HG03103 (cell line): ENCODE data around the gene FBH1.
"Not testable (repeated sequence)": the region's sequence is repeated elsewhere in the genome, so short reads cannot be mapped to it uniquely, and the experiment has no call there.

ENCODE experiments used
- ATAC-seq: cut with Tn5 transposase; IDR thresholded peaks from one replicate; pipeline ENCODE4 v1.9.1; 2021; ENCODE audit warnings: low read depth; ENCODE audit not compliant: unreplicated experiment

FBH1 gene

DNA sequence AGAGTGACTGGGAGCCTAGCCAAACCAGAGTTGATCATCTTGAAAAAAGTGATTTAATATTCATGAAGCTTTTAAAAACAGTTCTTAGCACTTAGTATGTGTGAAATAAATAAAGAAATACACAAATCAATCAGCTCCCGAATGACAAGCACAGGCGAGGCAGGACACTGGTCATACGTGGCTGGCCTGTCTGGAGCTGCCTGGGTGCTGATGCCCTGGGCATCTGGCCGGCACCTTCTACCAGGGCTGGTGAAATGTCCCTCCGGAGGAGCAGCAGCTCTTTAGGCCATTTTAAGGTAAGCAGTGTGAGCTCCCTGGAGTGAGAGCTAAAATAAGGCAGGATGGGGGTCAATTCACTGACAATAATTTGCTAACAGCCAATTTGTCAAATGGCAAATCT, 63.6 kb downstream of the FBH1 start:
- ATAC-seq: no peak

DNA sequence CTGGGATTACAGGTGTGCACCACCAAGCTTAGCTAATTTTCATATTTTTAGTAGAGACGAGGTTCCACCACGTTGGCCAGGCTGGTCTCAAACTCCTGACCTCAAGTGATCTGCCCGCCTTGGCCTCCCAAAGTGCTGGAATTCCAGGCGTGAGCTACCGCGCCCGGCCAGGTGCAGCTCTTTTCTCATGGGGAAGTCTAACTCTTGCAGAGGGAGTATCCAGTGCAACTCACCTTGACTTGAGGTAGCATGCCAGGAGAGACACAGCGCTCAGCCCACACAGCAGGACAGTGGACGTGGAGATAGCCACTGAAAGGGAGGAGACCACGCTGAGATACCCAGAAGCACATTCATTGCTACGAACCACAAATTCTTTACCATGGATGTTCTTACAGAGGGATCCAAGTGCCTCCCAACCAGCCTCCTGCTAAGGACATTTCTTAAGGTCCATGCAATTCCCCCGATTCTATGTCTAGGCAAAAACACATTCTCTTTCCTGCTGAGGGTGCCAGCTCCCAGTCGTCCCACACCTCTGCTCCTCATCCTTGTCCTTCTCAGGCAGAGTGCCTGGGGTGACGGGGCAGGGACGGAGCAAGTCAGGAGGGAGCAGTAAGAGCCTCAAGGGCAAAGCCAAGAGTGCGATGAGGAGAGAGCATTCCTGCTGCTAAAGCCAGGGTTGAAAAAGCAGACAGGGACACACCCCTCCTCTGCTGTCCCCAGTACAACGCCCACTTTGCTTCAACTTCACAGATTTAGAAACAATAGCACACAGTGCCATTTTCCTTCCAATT, 66.3 kb downstream of the FBH1 start:
- ATAC-seq: no peak

GRCh38 chr10:5958077-5958476, 68.0 kb downstream of the FBH1 start:
- ATAC-seq: no peak

DNA sequence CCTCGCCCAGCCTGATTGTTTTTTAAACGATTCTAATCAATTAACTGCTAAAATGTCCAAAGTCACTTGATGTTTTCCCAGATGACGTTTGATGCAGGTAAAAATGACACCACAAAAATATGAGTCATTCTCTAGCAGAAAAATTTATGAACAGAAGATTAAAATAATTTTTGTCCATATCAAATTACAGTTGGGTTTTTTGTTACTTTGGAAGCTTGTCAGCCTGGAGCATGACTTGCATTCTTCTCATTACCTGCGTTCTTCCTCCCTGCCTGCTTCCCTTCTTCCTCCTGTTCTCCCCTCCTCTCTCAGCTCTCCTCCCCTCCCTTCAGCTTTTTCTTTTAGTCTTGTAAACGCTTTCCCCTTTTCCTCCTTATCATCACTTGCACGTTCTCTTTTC, 68.6 kb downstream of the FBH1 start:
- ATAC-seq: no peak

- no peak for ATAC-seq
Measured at GRCh38 chr10:5959142-5959541, 69.1 kb downstream of the FBH1 start.

DNA sequence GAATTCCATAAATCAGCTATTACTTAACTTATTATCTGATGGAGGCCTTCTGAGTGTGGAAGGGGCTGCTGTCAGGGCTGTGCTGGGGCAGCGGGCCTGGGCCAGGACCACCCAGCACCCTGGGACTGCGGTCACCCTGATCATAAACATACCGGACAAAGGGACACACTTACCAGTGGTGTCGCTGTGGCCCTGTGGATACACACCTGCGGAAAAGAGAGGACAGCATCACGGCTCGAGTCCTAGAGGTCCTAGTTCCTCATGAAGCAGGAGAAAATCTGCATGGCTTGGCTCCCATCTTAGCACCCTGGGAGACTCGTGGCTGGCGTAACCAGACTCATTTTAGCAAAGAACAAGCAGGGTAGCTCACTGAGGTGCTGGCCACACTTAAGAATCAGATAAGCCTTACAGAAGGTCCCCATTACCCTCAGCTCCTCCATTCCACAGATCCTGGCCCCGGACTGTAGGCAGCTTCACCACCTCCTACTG, 69.6 kb downstream of the FBH1 start:
- no peak for ATAC-seq

GRCh38 chr10:5960070-5960972, 70.3 kb downstream of the FBH1 start:
- no peak for ATAC-seq

GRCh38 chr10:5960973-5961275, 70.9 kb downstream of the FBH1 start:
- ATAC-seq: not testable (repeated sequence)

DNA sequence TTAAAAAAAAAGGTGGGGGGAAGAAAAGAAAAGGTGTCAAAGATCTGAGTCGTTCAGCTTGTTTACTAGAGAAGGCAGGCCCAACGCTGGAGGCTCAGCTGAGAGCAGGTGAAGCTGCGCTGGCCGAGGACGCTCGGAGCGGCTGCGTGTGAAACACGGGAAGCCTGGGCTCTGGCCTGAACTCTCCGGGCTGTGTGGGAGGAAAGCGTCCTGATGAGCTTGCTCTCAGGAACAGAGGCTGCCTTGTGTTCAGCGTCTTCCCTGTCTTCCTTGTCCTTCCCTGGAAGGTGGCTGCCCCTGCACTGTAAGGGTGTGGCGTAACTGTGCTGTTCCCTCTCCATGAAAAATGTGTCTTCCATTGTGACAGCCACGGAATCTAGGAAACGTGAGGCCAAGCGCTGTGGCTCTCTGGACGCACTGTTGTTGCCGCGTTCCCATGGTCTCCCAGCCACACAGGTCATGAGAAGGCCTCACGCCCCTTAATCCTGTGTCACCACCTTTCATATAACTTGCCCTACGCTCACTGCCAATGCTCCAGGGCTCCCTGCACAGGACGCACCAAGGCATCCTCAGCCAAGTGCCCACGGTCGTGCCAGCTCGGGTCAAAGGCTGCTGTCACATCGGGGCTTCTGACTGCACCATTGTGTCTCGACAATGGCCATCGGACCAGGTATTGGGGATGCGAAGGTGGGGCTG, 71.5 kb downstream of the FBH1 start:
- no peak for ATAC-seq

- ATAC-seq: not testable (repeated sequence)
Measured at GRCh38 chr10:5962358-5962940, 72.4 kb downstream of the FBH1 start.

DNA sequence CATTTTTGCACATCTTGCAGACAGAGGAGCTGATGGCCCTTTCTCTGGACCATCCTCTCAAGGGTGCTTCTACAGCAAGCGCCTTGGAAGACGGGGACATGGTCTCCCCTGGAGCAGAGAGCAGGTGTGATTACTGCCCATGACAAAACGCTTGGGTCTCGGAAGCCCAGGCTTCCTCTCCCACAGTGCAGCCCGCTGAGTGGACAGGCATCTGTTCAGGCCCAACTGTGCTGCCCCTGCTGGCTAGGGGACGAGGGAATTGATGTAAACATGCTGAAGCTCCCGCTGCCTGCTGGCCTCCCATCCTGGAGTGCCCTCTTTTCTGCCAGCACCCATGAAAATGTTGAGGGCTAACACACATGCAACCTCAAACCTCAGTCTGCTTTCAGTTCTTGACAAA, 73.0 kb downstream of the FBH1 start:
- no peak for ATAC-seq

DNA sequence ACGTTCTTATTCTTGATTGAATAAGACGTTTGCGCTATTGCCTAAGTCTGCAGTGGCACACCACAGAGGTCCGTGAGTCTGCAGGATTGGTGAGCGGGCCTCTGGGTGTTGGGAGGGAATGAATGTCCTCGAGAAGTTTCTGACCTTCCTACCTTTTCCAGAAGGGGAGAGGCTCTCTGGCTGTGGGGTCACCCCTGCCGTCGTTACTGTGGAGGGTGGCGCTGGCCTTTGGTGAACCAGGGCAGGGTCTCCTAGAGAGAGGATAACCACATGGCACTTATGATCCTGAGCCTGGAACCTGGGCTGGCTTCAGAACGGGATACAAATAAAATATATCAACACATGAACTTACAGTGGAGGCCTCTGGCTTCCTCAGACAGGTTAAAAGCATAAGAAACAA, 73.5 kb downstream of the FBH1 start:
- no peak for ATAC-seq

DNA sequence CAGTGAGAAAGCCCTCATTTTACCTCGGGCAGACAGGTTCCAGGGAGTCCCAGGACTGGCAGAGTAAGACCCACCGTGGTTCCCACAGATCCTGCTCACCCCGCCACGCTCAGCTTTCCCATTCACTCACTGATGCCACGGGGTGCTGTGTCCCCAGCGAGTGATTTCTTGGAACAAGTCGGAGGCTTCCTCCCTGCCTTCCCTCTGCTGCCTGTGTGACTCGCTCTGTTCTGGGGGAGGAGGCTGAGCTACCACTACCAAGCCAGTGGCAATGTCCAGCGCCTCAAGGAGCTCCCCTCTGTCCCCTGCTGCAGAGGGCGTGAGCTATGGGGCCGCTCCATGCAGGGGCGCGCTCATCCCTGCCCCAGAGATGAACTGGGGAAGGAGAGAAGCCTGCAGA, 74.7 kb downstream of the FBH1 start:
- ATAC-seq: no peak

DNA sequence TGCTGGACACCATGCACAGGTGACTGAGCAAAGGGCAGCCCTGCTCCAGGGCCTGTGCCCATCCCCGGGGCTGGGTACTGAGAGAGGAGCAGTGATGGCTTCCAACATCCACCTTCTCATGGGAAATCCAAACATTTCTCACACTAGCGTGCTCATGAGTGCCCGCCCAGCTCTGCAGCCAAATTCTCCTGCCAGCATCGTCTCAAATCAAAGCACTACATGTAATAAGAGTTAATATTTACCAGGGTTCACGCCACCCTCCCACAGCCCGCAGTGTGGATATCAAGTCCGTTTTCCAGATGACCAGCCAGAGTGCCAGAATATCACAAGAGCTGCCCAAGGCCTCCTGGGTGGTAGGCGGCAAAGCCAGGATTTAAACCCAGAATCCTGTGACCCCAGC, 75.2 kb downstream of the FBH1 start:
- no peak for ATAC-seq

DNA sequence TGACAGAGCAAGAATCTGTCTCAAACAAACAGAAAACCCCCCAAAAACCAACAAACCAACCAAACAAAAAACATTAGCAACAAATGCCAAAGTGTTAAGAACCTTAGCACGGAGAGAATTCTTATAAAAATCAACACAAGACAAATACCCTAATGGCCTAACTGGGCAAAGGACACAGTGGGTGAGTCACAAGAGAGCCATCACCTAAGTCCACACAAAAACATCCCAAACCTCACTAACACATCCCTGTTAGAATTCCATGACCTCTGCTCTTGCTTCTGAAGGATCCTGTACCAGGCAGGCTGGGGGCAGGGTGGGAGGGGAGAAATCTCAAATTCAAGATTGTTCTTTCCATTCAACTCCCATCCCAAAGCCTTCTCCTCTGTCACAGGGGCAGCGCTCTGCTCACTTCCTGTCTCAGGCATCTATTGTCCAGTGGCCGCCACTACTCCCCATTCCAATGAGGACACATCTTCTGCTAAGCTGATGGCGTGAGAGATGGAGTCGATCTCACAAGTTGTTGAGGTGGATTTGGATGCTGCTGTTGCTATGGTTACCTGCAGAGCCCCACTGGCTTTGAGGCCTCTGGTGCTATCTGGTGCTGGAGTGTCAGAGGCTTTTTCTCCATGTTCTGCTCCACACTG, 78.1 kb downstream of the FBH1 start:
- no peak for ATAC-seq

GRCh38 chr10:5968681-5969453, 78.8 kb downstream of the FBH1 start:
- no peak for ATAC-seq

GRCh38 chr10:5970066-5970465, 80.0 kb downstream of the FBH1 start:
- no peak for ATAC-seq

GRCh38 chr10:5970527-5970926, 80.5 kb downstream of the FBH1 start:
- no peak for ATAC-seq

DNA sequence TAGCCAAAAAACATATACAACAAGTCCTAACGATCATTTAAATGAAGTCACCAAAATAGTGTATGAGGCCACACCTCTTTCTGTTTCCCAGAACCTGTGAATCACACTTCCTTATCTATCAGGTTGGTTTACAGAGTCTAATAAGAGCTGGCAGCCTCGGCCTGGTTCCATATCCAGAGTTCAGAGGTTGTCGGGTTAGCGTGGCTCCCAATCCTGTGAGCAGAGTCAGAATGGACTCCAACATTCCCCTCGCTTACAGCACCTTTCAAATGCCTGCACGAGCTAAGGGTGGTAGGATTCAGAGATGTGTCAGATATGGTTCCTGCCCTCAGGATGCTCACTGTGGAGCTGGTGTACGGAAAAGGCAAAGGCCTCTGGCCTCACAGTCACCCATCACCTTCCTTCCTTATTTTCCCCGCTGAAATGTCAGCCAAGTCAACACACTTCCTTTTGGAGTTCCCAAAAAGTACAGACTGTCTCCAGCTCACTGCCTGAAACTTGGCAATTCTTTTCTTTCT, 81.3 kb downstream of the FBH1 start:
- ATAC-seq: no peak
